IPS DF 19.7 (cell line): ENCODE results near the gene PCNX2.
"Not testable (repeated sequence)": the region's sequence is repeated elsewhere in the genome, so short reads cannot be mapped to it uniquely, and the experiment has no call there.

ENCODE experiments used
- DNase-seq: peaks from one replicate; pipeline ENCODE4 v3.0.0-alpha.2; 2013; ENCODE audit warnings: low read depth, low spot score

The PCNX2 gene

GRCh38 chr1:233224311-233224710 is 71.2 kb downstream of the PCNX2 start:
- no peak for DNase-seq

GRCh38 chr1:233217832-233218231 is 77.7 kb downstream of the PCNX2 start:
- no peak for DNase-seq

DNA sequence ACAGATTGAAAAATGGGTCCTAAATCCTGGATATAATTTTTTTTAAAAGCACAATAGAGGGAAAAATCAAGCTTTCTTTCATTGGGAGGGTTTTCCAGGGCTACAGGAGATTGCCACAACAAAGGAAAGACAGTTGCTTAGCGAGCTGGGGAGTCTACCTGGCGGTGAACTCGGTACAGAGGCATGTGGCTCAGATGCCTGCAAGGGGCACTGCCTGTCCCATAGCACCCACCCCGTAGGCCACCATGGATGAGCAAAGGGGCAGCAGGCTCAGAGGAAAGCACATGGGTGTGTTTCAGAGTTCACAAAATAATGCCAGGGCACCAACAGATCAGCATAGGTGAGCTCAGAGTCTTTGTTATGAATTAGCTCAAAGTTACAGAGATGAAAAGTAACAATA is 79.5 kb downstream of the PCNX2 start:
- no peak for DNase-seq

DNA sequence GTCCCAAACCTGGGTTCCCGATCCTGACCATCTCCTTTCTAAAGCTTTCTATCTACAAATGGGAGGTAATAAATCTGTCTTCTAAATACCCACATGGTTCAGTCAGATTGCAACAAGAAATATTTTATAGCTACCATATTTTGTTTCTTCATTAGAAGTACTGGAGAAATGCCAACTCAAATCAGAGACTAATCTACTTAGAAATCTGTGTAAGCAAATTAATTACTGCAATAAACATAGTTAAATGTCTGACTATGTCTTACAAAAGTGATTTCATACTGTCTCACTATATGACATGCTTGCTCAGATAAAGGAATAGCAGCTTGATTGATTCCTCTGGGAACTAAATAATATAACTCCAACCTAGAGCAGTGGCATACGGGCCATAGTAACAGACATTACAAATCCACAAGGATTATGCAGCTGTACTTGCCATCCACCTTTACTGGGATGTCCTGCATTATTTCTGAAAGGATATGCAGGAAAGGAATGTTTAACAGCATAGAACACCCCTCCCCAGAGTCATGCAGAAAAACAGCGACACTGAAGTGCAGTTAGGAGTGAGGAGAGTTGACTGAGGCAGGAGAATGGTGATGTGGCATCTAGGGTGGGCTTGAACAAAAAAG is 80.3 kb downstream of the PCNX2 start:
- no peak for DNase-seq

DNA sequence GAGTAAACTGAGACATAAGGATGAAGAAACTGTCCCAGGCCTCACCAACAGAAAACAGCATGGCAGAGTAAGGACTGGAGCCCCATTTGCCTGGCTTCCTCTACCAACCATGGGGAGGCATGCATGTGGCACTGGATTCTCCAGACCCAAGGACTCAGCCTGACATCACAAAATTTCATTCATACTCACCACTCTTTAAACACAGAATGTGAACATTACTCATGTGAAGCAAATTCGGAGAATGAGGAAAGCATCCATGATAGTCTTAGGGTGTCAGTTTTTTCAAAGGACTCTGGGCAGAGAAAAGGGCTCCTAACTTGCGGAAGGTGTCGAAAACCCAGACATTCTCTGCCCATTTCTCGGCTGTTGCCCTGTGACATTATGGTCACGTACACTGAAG is 83.9 kb downstream of the PCNX2 start:
- no peak for DNase-seq

DNA sequence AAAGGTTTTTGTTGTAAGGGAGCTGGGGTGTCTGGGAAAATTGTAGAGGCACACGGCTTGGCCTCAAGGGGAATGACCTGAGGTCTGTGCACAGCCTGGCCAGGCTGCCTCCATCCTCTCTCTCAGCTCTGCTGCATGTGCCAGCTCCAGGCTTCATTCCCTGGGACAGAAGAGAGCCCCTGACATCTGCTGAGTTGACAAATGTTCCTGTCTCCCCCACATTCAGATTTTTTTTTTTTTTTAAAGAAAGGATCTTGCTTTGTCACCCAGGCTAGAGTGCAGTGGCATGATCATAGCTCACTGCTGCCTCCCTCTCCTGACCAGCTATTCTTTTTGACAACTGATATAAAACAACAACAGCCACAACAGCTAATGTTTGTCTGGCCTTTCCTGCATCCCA is 84.4 kb downstream of the PCNX2 start:
- DNase-seq: no peak

- DNase-seq: no peak
These were observed 86.0 kb downstream of the PCNX2 start for GRCh38 chr1:233209481-233209880.

GRCh38 chr1:233208687-233209086 is 86.8 kb downstream of the PCNX2 start:
- DNase-seq: no peak

GRCh38 chr1:233197940-233198339 is 97.6 kb downstream of the PCNX2 start:
- DNase-seq: no peak

DNA sequence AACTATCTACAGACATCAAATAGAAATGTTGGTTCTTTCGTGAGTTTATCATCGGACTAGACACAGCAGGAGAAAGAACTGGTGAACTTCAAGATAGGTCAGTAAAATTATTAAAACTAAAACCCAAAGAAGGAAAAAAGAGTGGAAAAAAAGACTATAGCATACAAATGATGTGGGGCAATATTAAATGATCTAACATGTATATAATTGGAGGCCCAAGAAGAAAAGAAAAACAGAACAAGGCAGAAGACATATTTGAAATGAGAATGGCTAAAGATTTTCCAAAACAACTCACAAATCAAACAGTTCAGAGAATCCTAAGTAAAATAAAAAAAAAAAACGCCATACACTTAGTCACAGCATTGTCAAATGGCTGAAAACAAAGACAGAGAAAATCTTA is 101.8 kb downstream of the PCNX2 start:
- no peak for DNase-seq

DNA sequence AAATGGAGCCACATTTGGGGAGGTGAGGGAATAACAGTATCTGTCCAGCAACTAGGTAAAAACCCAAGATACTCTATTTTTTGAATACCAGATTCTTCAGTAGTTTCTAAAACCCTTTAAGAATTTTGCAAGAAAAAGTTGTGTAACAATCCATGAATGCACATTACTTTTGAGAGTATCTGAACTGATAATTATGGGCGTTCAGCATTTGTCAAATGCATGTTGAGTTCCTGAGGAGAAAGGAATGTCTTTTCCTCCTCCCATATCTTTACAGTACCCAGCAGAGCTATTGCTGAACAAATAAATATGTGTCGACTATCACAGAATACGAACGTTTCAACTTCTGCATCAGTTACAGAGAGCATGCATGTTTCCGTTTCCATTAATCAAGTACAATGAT is 104.5 kb downstream of the PCNX2 start:
- no peak for DNase-seq

- DNase-seq: no peak
These were observed 106.0 kb downstream of the PCNX2 start for GRCh38 chr1:233189526-233189925.

DNA sequence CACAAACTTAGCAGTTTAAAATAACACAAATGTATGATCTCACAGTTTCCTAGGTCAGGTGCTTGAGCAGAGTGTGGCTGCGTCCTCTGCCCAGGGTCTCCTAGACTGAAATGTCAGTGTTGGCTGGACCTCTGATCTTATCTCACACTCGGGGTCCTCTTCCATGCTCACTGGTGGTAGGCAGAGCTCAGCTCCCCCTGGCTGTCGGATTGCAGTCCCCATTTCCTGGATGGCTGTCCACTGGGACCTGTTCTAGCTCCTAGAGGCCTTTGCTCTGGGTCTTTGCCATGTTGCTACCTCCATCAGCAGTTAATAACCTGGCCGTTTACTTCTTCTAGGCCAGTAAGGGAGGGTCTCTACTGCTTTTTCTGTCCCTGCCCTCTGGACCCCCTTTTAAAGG is 107.5 kb downstream of the PCNX2 start:
- no peak for DNase-seq

DNA sequence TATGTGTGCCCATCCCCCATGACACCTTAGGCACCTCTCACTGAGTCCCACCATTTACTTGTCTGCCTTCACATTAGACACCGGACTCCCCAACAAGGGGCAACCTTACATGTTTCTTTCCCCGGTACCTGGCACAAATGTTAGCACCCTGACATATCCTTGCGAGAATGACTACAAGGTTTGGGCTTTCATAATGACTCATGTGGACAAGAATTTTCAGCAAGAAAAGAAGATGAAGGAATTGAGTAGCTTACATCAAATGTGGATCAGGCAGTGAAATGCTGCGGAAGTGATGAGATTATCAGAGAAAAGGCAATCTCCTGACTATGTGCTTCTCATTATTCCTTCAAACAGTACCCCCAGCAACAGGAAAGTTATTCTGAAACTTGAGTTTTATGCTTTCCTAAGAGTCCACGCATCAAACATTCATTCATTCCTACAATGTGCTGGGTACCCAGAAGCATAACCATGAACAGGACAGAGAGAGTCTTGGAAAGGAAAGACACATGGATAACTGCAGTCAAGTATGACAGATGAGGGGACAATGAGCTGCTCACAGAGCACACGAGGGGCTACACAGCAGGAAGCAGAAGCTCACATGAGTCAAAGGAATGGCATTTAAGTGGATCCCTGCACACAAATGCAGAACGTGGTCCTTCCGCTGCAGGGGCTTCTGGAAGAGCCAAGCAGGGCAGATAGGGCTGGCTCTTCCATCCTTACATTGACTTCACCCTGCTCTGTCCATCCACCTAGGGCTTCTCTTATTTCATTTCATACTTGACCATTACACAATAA is 112.1 kb downstream of the PCNX2 start:
- DNase-seq: no peak

GRCh38 chr1:233182587-233182986 is 112.9 kb downstream of the PCNX2 start:
- DNase-seq: no peak

GRCh38 chr1:233180641-233181364 is 114.7 kb downstream of the PCNX2 start:
- DNase-seq: no peak

DNA sequence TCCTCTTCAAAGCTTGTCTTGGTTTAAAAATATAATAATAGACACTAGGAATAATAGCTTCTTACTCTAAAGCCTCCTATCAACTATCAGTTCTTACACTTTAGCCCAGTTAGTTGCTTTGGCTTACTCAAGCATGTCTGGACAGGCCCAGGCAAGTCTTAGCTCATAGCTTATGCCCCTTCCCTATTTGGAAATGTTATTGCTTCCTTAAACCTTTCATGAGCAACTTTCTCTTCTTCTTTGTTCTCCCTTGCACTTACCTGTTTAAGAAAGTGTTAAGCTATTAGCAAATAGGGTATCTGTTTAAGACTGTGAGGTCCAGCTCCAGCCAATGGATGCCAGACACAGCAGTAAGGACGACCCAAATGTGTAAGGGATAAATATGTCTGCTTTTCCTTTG is 115.9 kb downstream of the PCNX2 start:
- not testable (repeated sequence) for DNase-seq

- DNase-seq: no peak
These were observed 123.3 kb downstream of the PCNX2 start for GRCh38 chr1:233172201-233172600.

DNA sequence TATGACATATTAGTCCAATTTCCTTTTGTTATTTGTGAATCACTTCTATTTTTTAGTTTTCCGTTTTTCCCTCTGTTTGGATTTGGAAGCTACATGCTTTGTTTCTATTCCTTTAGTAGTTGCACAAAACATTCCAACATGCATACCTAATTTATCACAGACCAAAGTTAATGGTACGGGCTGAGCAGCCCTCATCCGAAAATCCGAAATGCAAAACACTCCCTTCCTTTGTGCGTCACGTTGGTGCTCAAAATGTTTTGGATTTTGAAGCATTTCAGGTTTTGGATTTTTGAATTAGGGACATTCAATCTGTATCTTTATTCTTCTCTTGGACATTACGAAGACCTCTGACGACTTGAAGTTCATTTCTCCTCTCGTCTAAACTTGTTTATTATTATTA is 124.8 kb downstream of the PCNX2 start:
- no peak for DNase-seq

DNA sequence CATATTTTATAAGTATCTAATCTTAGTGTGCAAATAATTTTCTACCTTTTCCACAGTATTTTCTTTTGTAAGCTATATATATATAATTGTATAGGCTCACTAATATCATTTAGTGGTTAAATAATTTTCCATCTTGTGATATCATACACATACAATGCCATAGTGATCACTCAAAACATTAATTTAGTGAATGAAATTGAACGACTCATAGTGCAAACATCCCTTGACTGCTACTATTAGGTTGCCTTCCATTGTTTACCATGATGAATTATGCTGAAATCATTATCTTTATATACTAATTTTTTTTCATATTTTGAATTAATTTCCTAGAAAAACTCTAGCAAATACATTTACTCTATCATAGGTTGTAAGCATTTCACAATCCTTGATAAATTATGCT is 127.1 kb downstream of the PCNX2 start:
- no peak for DNase-seq

DNA sequence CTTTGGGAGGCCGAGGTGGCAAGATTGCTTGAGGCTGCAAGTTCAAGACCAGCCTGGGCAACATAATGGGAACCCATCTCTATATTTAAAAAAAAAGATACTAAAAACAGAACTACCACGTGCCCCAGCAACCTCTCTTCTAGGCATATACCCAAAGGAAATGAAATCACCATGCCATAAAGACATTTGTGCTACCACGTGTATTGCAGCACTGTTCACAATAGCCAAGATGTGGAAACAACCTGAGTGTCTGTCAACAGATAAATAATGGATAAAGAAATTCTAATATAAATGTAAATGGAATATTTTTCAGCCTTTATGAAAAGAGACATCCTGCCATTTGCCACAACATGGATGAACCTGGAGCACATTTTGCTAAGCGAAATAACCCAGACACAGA is 128.6 kb downstream of the PCNX2 start:
- no peak for DNase-seq

DNA sequence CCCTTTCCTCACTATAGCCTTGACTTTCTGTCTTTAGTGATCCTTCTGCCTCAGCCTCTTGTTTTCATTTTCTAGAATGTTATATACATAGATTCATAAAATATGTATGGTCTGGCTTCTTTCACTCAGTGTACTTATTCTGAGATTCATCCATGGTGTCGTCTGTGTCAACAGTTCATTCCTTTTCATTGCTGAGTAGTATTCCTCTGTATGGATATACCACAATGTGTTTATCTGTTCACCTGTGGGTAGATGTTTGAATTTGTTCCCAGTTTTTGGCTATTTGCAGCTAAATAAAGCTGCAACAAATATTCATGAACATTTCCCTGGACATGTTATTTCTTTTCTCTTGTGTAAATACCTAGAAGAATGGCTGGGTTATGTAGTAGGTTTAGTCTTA is 131.8 kb downstream of the PCNX2 start:
- DNase-seq: no peak

GRCh38 chr1:233158322-233158721 is 137.2 kb downstream of the PCNX2 start:
- DNase-seq: no peak
